OCI-LY7 (cell line): ENCODE data around the gene DENND2A.

Source experiments
- CTCF ChIP-seq: fragments of 200-600 bp; sonication (generic); conservative IDR thresholded peaks from 2 replicates; pipeline ENCODE4 v1.5.1; 2014; ENCODE audit warnings: mild to moderate bottlenecking, antibody characterized with exemption, low read length, moderate library complexity, mixed read lengths
- EZH2phosphoT487 ChIP-seq: fragments of 200-600 bp; sonication (generic); IDR thresholded peaks from 2 replicates; pipeline ENCODE4 v1.6.1; 2018; ENCODE audit warnings: low read depth, borderline replicate concordance, mild to moderate bottlenecking, mixed run types, antibody characterized with exemption, low read length, moderate library complexity, mixed read lengths

- no peak for TF ChIP-seq CTCF
- TF ChIP-seq EZH2phosphoT487, result no peak
Observed at GRCh38 chr7:140585333-140585732, 55.3 kb downstream of the DENND2A start.
